Lung (tissue), 12 donors: ENCODE results near the gene TBCEL. TPM values are rescaled to one million over a fixed set of nuclear protein-coding genes. Genes with fewer than 3 reads are reported as not detected.

ENCODE experiments used
- ATAC-seq: fragments of 200-7000 bp; cut with Tn5 transposase; one replicate; pipeline ENCODE4 v1.9.1; 2020; ENCODE audit warnings: moderate number of reproducible peaks; ENCODE audit not compliant: insufficient read depth, low FRiP score
- DNase-seq, 3 donors: peaks; one replicate each; pipeline ENCODE4 v3.0.0-alpha.2; 2013 to 2017
- H3K27ac ChIP-seq, 2 donors: one replicate each; pipeline ENCODE4 v1.5.1; 2013; ENCODE audit warnings: mild to moderate bottlenecking in 2 of 2, moderate library complexity in 2 of 2, control low read depth in 1 of 2, inconsistent platforms in 1 of 2, low read depth in 1 of 2, low read length in 1 of 2
- H3K27me3 ChIP-seq, 3 donors: one replicate each; pipeline ENCODE4 v1.5.1; 2013; ENCODE audit warnings: low read length in 2 of 3; ENCODE audit not compliant: control insufficient read depth in 3 of 3, insufficient read depth in 3 of 3
- H3K36me3 ChIP-seq, 4 donors: one replicate each; pipeline ENCODE4 v1.5.1; 2013; ENCODE audit warnings: low read length in 4 of 4, mild to moderate bottlenecking in 1 of 4, moderate library complexity in 1 of 4; ENCODE audit not compliant: control insufficient read depth in 4 of 4, insufficient read depth in 4 of 4
- H3K4me1 ChIP-seq, 5 donors: one replicate each; pipeline ENCODE4 v1.5.1; 2013; ENCODE audit warnings: low read length in 5 of 5, mild to moderate bottlenecking in 2 of 5, moderate library complexity in 1 of 5; ENCODE audit not compliant: control insufficient read depth in 5 of 5, insufficient read depth in 5 of 5
- H3K4me3 ChIP-seq: one replicate; pipeline ENCODE4 v1.5.1; 2013; ENCODE audit warnings: mild to moderate bottlenecking, control low read depth, moderate library complexity
- H3K9ac ChIP-seq, 2 donors: one replicate each; pipeline ENCODE4 v1.5.1; 2013; ENCODE audit warnings: low read length in 2 of 2, control low read depth in 1 of 2; ENCODE audit not compliant: insufficient read depth in 1 of 2
- H3K9me3 ChIP-seq, 4 donors: one replicate each; pipeline ENCODE4 v1.5.1; 2013; ENCODE audit warnings: low read length in 3 of 4, mild to moderate bottlenecking in 1 of 4, moderate library complexity in 1 of 4; ENCODE audit not compliant: control insufficient read depth in 4 of 4, insufficient read depth in 3 of 4
- CTCF ChIP-seq: IDR thresholded peaks from 2 replicates; pipeline ENCODE4 v1.5.1; 2012; ENCODE audit warnings: mild to moderate bottlenecking; ENCODE audit errors: control extremely low read depth, extremely low read depth
- WGBS, 2 donors: extraction: QIAGEN DNeasy Blood & Tissue Kit; methylation state at CpG; one replicate each; pipeline ENCODE4 v1.1.7; 2013; 5-methylcytosine and 5-hydroxymethylcytosine counted together
- polyA plus RNA-seq, 2 donors: library from polyadenylated mRNA; stranded (reverse); fragments of 200-250 nt; gene quantifications; one replicate each; pipeline ENCODE4 v1.2.1, GENCODE V29; 2013
- total RNA-seq, 2 donors: library from RNA; depleted of rRNA in 1 of 2; stranded (reverse); fragments of >200 nt in 1 of 2; gene quantifications; one replicate each; pipeline ENCODE4 v1.2.1, GENCODE V29; 2014 to 2021
- donor health status: control.
- donor health status: control.
- donor health status: Bipolar disorder and iron deficiency.
- donor health status: healthy.
- donor health status: DM: yes; HTN: yes; CAD: no.

The TBCEL gene
- total and polyA plus RNA-seq, 4 donors: 5.0 to 73.2 (median 17.5) TPM

- no peak for DNase-seq
- Histone ChIP-seq H3K27me3 (no peaks in the 10 kb centered on the region), H3K9me3 (no peaks in the 10 kb centered on the region), H3K4me1 (peaks cover 0 to 4% (median 0%) of the 10 kb centered on the region in 5 donors), H3K4me3 (no peak overlapping the region), H3K27ac (no peak overlapping the region), H3K9ac (no peak overlapping the region), H3K36me3 (peaks cover 0 to 2% (median 0%) of the 10 kb centered on the region in 4 donors)
- no peak for TF ChIP-seq CTCF
- no peak for ATAC-seq
- WGBS, 2 donors: 91 to 95% methylated on average over 5 of the region's 5 CpGs
Measured at GRCh38 chr11:121138259-121138658, 114.4 kb downstream of the TBCEL start.

GRCh38 chr11:121140369-121140768, 116.5 kb downstream of the TBCEL start:
- Histone ChIP-seq H3K27me3 (no peaks in the 10 kb centered on the region), H3K9me3 (no peaks in the 10 kb centered on the region), H3K27ac (no peak overlapping the region), H3K4me3 (no peak overlapping the region), H3K4me1 (peaks cover 0 to 9% (median 0%) of the 10 kb centered on the region in 5 donors), H3K9ac (no peak overlapping the region), H3K36me3 (no peaks in the 10 kb centered on the region)
- DNase-seq (no peak), ATAC-seq (no peak)
- TF ChIP-seq CTCF: no peak
- 74 to 75% methylated on average over 8 of the region's 8 CpGs for WGBS, 2 donors

Other genes with a start within 250 kb of the TBCEL start
- gene TECTA, start 77.1 kb downstream of the TBCEL start, total RNA-seq: 1 to 10 TPM; 1.0 to 2.5 TPM
- under 1 TPM; 0.35 to 0.63 TPM for gene TECTA, start 77.1 kb downstream of the TBCEL start, polyA plus RNA-seq